GM12878 (cell line): ENCODE measurements around the gene SVBP.
"Not testable (repeated sequence)": the region's sequence is repeated elsewhere in the genome, so short reads cannot be mapped to it uniquely, and the experiment has no call there.

ENCODE experiments used
- CTCF ChIP-seq, 3 experiments: IDR thresholded peaks in 2 of 3; conservative IDR thresholded peaks in 1 of 3; 2 replicates each; pipeline ENCODE4 v1.5.1; 2011; ENCODE audit warnings: low read depth in 3 of 3, low read length in 3 of 3, mild to moderate bottlenecking in 3 of 3, control low read depth in 2 of 3, moderate library complexity in 2 of 3, inconsistent platforms in 1 of 3, mixed read lengths in 1 of 3; ENCODE audit not compliant: control insufficient read depth in 2 of 3, insufficient read depth in 1 of 3; ENCODE audit errors: extremely low read depth in 1 of 3
- ELK1 ChIP-seq: IDR thresholded peaks from 2 replicates; pipeline ENCODE4 v1.6.1; 2012; ENCODE audit warnings: low read depth, low read length, improper control_type of control experiment
- POLR2AphosphoS5 ChIP-seq: IDR thresholded peaks from 2 replicates; pipeline ENCODE4 v1.6.1; 2011; ENCODE audit warnings: mild to moderate bottlenecking, low read length, inconsistent platforms
- SP1 ChIP-seq: IDR thresholded peaks from one replicate; pipeline ENCODE4 v1.6.1; 2011; ENCODE audit warnings: low read depth, low read length
- TAF1 ChIP-seq: IDR thresholded peaks from 2 replicates; pipeline ENCODE4 v1.6.1; 2011; ENCODE audit warnings: mild to moderate bottlenecking, low read depth, low read length, borderline replicate concordance
- TBL1XR1 ChIP-seq: IDR thresholded peaks from 2 replicates; pipeline ENCODE4 v1.6.1; 2012; ENCODE audit warnings: low read depth, low read length, improper control_type of control experiment

- not testable (repeated sequence) for TF ChIP-seq POLR2AphosphoS5; SP1; TBL1XR1; CTCF (IDR thresholded peaks at IDR 0.05 in 2 of 3, conservative IDR thresholded peaks at IDR 0.05 in 1 of 3; ENCODE audit: control insufficient read depth in 2 of 3, extremely low read depth in 1 of 3, insufficient read depth in 1 of 3, low read depth in 3 of 3, low read length in 3 of 3); TAF1; ELK1
These were observed 42.2 kb upstream of the SVBP start for GRCh38 chr1:42859366-42859765.
